ENCODE data around the gene FCHSD2. TPM values are rescaled to one million over a fixed set of nuclear protein-coding genes. Genes with fewer than 3 reads are reported as not detected.

Gene FCHSD2
- total and polyA plus RNA-seq, 2 of the 8 experiments (the other 6 are each of a cell fraction or from before 2014, with no cell fraction given): 4.1 to 7.8 TPM

DNA sequence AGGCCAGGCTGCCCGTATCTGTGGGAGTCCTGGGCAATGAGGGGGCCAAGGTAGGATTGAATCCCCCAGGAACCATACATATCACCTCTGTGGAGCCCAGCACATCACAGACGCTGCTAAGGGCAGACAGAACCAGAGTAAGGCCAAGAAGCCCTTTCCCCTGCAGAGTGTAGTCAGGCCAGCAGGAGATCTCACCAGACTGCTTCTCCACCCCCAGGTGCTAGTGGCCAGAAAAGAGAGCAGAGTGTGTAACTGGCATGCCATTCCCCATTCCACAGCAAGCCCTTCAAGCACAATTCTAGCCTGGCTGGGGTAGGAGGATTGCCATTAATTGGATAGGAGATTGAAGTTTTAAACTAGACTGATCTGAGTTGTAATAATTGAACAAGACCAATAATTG lies 28.0 kb upstream of the FCHSD2 start:
- no peak overlapping the region for H2BK20ac ChIP-seq (ENCODE audit: low read length)
- H4K8ac ChIP-seq (ENCODE audit: extremely low read depth, insufficient read depth, low read length): no peak overlapping the region
- no peak overlapping the region for H3K27ac ChIP-seq (ENCODE audit: low read depth, low read length)
- no peak overlapping the region for H3K23ac ChIP-seq (ENCODE audit: insufficient read length)
- DNase-seq (ENCODE audit: low read depth in 1 of 2, low spot score in 2 of 2): no peak
- no peak overlapping the region for H4K91ac ChIP-seq (replicated peaks; ENCODE audit: insufficient read length, low read length)
- TF ChIP-seq TAF1 (IDR thresholded peaks at IDR 0.05; ENCODE audit: low read depth, low read length) (no peak), SIX5 (IDR thresholded peaks at IDR 0.05; ENCODE audit: low read depth, low read length) (no peak), RNF2 (IDR thresholded peaks at IDR 0.05; ENCODE audit: borderline replicate concordance, low read depth, low read length, missing control alignments, poor library complexity, severe bottlenecking) (no peak)
- WGBS, 2 experiments (ENCODE audit: extremely low coverage in 1 of 2, insufficient coverage in 1 of 2, insufficient read length in 1 of 2, insufficient replicate concordance in 2 of 2, low coverage in 1 of 2, low lambda C conversion rate in 2 of 2, missing lambda C conversion rate in 1 of 2): 83% methylated on average over 2 of the region's 2 CpGs; no CpG with 5 or more reads in 1 of the 2 experiments
- no peak overlapping the region for H2BK12ac ChIP-seq (ENCODE audit: low read depth, low read length)
- H2AK5ac ChIP-seq (ENCODE audit: low read depth, low read length): no peak overlapping the region
- CTCF ChIA-PET (ENCODE audit: partially characterized antibody): interaction anchor here (1.2 to 3.8 kb wide), 3 partner anchors 8 to 47 kb away, joined by 3 to 28 read pairs (median 9); no protein-coding TSS in a partner anchor
- no peak overlapping the region for H2BK120ac ChIP-seq (replicated peaks; ENCODE audit: low read depth, low read length)
- no peaks in the 10 kb centered on the region for H3K79me2 ChIP-seq (ENCODE audit: control insufficient read depth in 1 of 2, insufficient read depth in 2 of 2, low read length in 2 of 2)
- H3K56ac ChIP-seq (replicated peaks; ENCODE audit: insufficient read length, low read depth, low read length): no peak overlapping the region
- no peak overlapping the region for H3K18ac ChIP-seq (ENCODE audit: extremely low read depth, low read length)
- H3K4me2 ChIP-seq (ENCODE audit: insufficient read depth in 1 of 2, low read depth in 2 of 2, low read length in 2 of 2): no peak overlapping the region
- no peak overlapping the region for H4K5ac ChIP-seq (ENCODE audit: insufficient read length, low read depth, low read length)
- no peak overlapping the region for H3K4ac ChIP-seq (replicated peaks; ENCODE audit: insufficient read length, low read depth, low read length)
- no peaks in the 10 kb centered on the region for H3K79me1 ChIP-seq (ENCODE audit: low read depth, low read length)
- no peak overlapping the region for H2AFZ ChIP-seq (ENCODE audit: low read length)
- peaks cover 0 to 5% (median 3%) of the 10 kb centered on the region in 4 experiments; a peak in 2 of 7 replicates for H3K4me1 ChIP-seq (replicated peaks in 1 of 4; ENCODE audit: control insufficient read depth in 3 of 4, insufficient read depth in 4 of 4, low read length in 3 of 4)
- H3K14ac ChIP-seq (ENCODE audit: insufficient read length): no peak overlapping the region
- H3K23me2 ChIP-seq (ENCODE audit: low read depth, low read length): no peaks in the 10 kb centered on the region
- FAIRE-seq: no peak
- H3K4me3 ChIP-seq (ENCODE audit: extremely low read depth in 1 of 4, insufficient read depth in 2 of 4, low read depth in 3 of 4, low read length in 4 of 4): no peak overlapping the region
- no peaks in the 10 kb centered on the region for H3K9me3 ChIP-seq (ENCODE audit: insufficient read depth in 2 of 2, low read depth in 1 of 2, low read length in 1 of 2)
- no peaks in the 10 kb centered on the region for H3K27me3 ChIP-seq (replicated peaks in 1 of 4; ENCODE audit: control insufficient read depth in 3 of 4, extremely low read depth in 1 of 4, insufficient read depth in 3 of 4, low read length in 3 of 4)
- H3K9ac ChIP-seq (replicated peaks in 1 of 4; ENCODE audit: extremely low read depth in 1 of 4, low read depth in 3 of 4, low read length in 3 of 4): no peak overlapping the region
- POLR2A ChIA-PET (ENCODE audit: partially characterized antibody): no interaction called here
- H2BK5ac ChIP-seq (ENCODE audit: low read depth, low read length): no peak overlapping the region
- H4K20me1 ChIP-seq (replicated peaks in 1 of 2; ENCODE audit: control insufficient read depth in 1 of 2, insufficient read depth in 2 of 2, low read length in 2 of 2): no peaks in the 10 kb centered on the region
- H3K36me3 ChIP-seq (ENCODE audit: control insufficient read depth in 2 of 4, insufficient read depth in 4 of 4, low read length in 3 of 4): no peaks in the 10 kb centered on the region
- peak overlapping the region; percentile 40; the same call in 1 of the 2 replicates for H2BK15ac ChIP-seq (ENCODE audit: low read length)
